PC-9 (cell line): ENCODE results near the gene KCNJ12. TPM values are rescaled to one million over a fixed set of nuclear protein-coding genes. Genes with fewer than 3 reads are reported as not detected.
A peak's percentile ranks its signal among the peaks of the same experiment; 100 is the strongest.
"Not testable (repeated sequence)": the region's sequence is repeated elsewhere in the genome, so short reads cannot be mapped to it uniquely, and the experiment has no call there.

Experiments
- BruUV-seq: library from RNA; stranded (reverse); fragments of 400-500 nt; replicated peaks from 2 replicates; lab custom pipeline; 2021; lab: Mats Ljungman, UMichigan
- CTCF ChIA-PET: fragments of 300-600 bp; sonication (Branson Sonifier 250); formaldehyde crosslinking; loops from one replicate; lab custom pipeline; 2022; ENCODE audit warnings: antibody characterized with exemption; lab: Charles Lee
- POLR2A ChIA-PET: fragments of 300-600 bp; sonication (Branson Sonifier 250); formaldehyde crosslinking; loops from one replicate; lab custom pipeline; 2022; ENCODE audit warnings: antibody characterized with exemption; ENCODE audit not compliant: unreplicated experiment; lab: Charles Lee
- DNase-seq, 2 experiments: peaks; one replicate each; pipeline versions ENCODE4 v3.0.0 to v3.0.0-alpha.2; 2015 to 2022; ENCODE audit warnings: mixed read lengths in 1 of 2
- H2AFZ ChIP-seq: fragments of 200-600 bp; sonication (generic); 2 replicates; pipeline ENCODE4 v1.8.1; 2017; ENCODE audit warnings: antibody characterized with exemption
- H3F3A ChIP-seq: fragments of 200-600 bp; sonication (generic); 2 replicates; pipeline ENCODE4 v1.8.1; 2017; ENCODE audit warnings: antibody characterized with exemption, mild to moderate bottlenecking, low read depth; ENCODE audit not compliant: insufficient read depth
- H3K27ac ChIP-seq: fragments of 200-600 bp; sonication (generic); 2 replicates; pipeline ENCODE4 v1.6.1; 2016; ENCODE audit warnings: mixed run types
- H3K27me3 ChIP-seq: fragments of 200-600 bp; sonication (generic); 2 replicates; pipeline ENCODE4 v1.6.1; 2016; ENCODE audit warnings: low read depth, mixed run types; ENCODE audit not compliant: insufficient read depth
- H3K36me3 ChIP-seq: fragments of 200-600 bp; sonication (generic); 2 replicates; pipeline ENCODE4 v1.6.1; 2016; ENCODE audit warnings: low read depth, mixed run types
- H3K4me1 ChIP-seq: fragments of 200-600 bp; sonication (generic); replicated peaks from 2 replicates; pipeline ENCODE4 v1.6.1; 2016; ENCODE audit warnings: mixed run types; ENCODE audit not compliant: insufficient read depth
- H3K4me2 ChIP-seq: fragments of 200-600 bp; sonication (generic); 2 replicates; pipeline ENCODE4 v1.6.1; 2017; ENCODE audit warnings: mixed run types
- H3K4me3 ChIP-seq: fragments of 200-600 bp; sonication (generic); 2 replicates; pipeline ENCODE4 v1.6.1; 2016; ENCODE audit warnings: mixed run types
- H3K79me2 ChIP-seq: fragments of 200-600 bp; sonication (generic); 2 replicates; pipeline ENCODE4 v1.6.1; 2017; ENCODE audit warnings: low read depth, mixed run types
- H3K9me2 ChIP-seq: fragments of 200-600 bp; sonication (generic); 2 replicates; pipeline ENCODE4 v1.8.1; 2017; ENCODE audit warnings: mild to moderate bottlenecking; ENCODE audit not compliant: insufficient read depth
- H3K9me3 ChIP-seq: fragments of 200-600 bp; sonication (generic); 2 replicates; pipeline ENCODE4 v1.8.1; 2016; ENCODE audit warnings: low read depth; ENCODE audit not compliant: insufficient read depth
- H4K20me1 ChIP-seq: fragments of 200-600 bp; sonication (generic); 2 replicates; pipeline ENCODE4 v1.8.1; 2017; ENCODE audit not compliant: insufficient read depth
- intact Hi-C: fragments of 100-400 bp; cut with micrococcal nuclease; formaldehyde crosslinking; loops from one replicate; pipeline ENCODE4 v1.10.0; 2022; ENCODE audit not compliant: unreplicated experiment
- total RNA-seq: library from RNA; stranded (reverse); gene quantifications from 2 replicates; pipeline ENCODE4 v1.2.3, GENCODE V29; 2021

Gene KCNJ12
- total RNA-seq, 1 experiment from 2014 or later: 1.1 TPM

- H3K4me3 ChIP-seq, H3K27ac ChIP-seq, H3K4me2 ChIP-seq, H3F3A ChIP-seq, H4K20me1 ChIP-seq, CTCF ChIA-PET, H3K36me3 ChIP-seq, BruUV-seq, H3K27me3 ChIP-seq, H3K9me3 ChIP-seq, H3K79me2 ChIP-seq, H3K4me1 ChIP-seq, intact Hi-C loops, H2AFZ ChIP-seq, POLR2A ChIA-PET, H3K9me2 ChIP-seq: not testable (repeated sequence)
- DNase-seq: peak in 1 of 2 experiments; percentile 69
Measured at GRCh38 chr17:21348081-21348925, 27.9 kb upstream of the KCNJ12 start.

GRCh38 chr17:21348926-21349261, 27.3 kb upstream of the KCNJ12 start:
- H4K20me1 ChIP-seq, CTCF ChIA-PET, H3K9me2 ChIP-seq, H3K9me3 ChIP-seq, POLR2A ChIA-PET, BruUV-seq, H3K27me3 ChIP-seq, H3K36me3 ChIP-seq, H3K4me1 ChIP-seq, H3F3A ChIP-seq, H2AFZ ChIP-seq, intact Hi-C loops, DNase-seq, H3K4me3 ChIP-seq, H3K79me2 ChIP-seq, H3K27ac ChIP-seq, H3K4me2 ChIP-seq: not testable (repeated sequence)

GRCh38 chr17:21349358-21350050, 26.7 kb upstream of the KCNJ12 start:
- H3K4me2 ChIP-seq, H3K79me2 ChIP-seq, CTCF ChIA-PET, H3F3A ChIP-seq, H3K9me2 ChIP-seq, DNase-seq, H3K36me3 ChIP-seq, intact Hi-C loops, H3K4me3 ChIP-seq, H2AFZ ChIP-seq, H3K9me3 ChIP-seq, BruUV-seq, H3K27ac ChIP-seq, H4K20me1 ChIP-seq, H3K27me3 ChIP-seq, H3K4me1 ChIP-seq, POLR2A ChIA-PET: not testable (repeated sequence)

GRCh38 chr17:21350495-21350894, 25.7 kb upstream of the KCNJ12 start:
- intact Hi-C loops, H3K79me2 ChIP-seq, CTCF ChIA-PET, H3K27ac ChIP-seq, H3F3A ChIP-seq, H3K4me2 ChIP-seq, POLR2A ChIA-PET, H3K36me3 ChIP-seq, BruUV-seq, H3K4me1 ChIP-seq, H3K9me3 ChIP-seq, H3K9me2 ChIP-seq, H4K20me1 ChIP-seq, H2AFZ ChIP-seq, DNase-seq, H3K4me3 ChIP-seq, H3K27me3 ChIP-seq: not testable (repeated sequence)
